ENCODE measurements around the gene ZNF253. TPM values are rescaled to one million over a fixed set of nuclear protein-coding genes. Genes with fewer than 3 reads are reported as not detected.
"Not testable (repeated sequence)": the region's sequence is repeated elsewhere in the genome, so short reads cannot be mapped to it uniquely, and the experiment has no call there.

Gene ZNF253
- total RNA-seq (2014; rRNA removed; shearing (Covaris generic); ENCODE audit: low replicate concordance), result 1.1 and 4.3 TPM in 2 replicates

- Histone ChIP-seq H3K27me3 (no peaks in the 10 kb centered on the region), H3K9me3 (peaks cover 32% of the 10 kb centered on the region), H3K36me3 (peaks cover 8% of the 10 kb centered on the region), H3K4me3 (peak within 1 kb of the TSS; percentile 71)
- DNase-seq, result peak; percentile 98
Measured at GRCh38 chr19:19865750-19866610, at the start of gene ZNF253. Gene ZNF253 (plus strand): TSS chr19:19865882. CDS start chr19:19865997, 115 bp downstream.

GRCh38 chr19:19816679-19817078 lies 49.0 kb upstream of the ZNF253 start:
- H3K9me3 ChIP-seq, result peaks cover 31% of the 10 kb centered on the region
- H3K4me3 ChIP-seq, result no peak overlapping the region
- no peak for DNase-seq
- peaks cover 11% of the 10 kb centered on the region for H3K36me3 ChIP-seq
- H3K27me3 ChIP-seq, result no peaks in the 10 kb centered on the region

DNA sequence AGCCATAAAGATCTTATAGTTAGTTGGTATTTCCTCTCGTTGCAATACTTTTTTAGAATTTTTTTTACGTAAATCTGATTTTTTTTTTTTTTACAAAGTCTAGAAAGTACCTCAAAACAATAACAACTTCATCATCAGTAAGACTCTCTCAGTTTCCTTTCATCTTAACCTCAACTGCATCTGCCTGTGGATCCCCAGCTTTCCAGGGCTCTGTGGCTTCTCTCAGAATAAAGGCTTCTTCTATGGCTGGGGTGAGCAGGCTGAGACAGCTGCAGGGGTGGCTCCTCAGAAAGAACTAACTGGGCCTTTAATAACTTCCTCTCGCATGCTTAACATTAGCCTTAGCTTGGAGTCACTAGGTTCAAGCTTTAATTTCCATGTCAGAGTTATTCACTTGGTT lies 48.3 kb upstream of the ZNF253 start:
- peaks cover 11% of the 10 kb centered on the region for H3K36me3 ChIP-seq

GRCh38 chr19:19820774-19821320 lies 44.8 kb upstream of the ZNF253 start:
- peaks cover 65% of the 10 kb centered on the region for H3K9me3 ChIP-seq

More for the DNA sequence above, 48.3 kb upstream of the ZNF253 start:
- DNase-seq, result no peak
- H3K27me3 ChIP-seq, result no peaks in the 10 kb centered on the region
- no peak overlapping the region for H3K4me3 ChIP-seq
- H3K9me3 ChIP-seq, result peaks cover 36% of the 10 kb centered on the region

DNA sequence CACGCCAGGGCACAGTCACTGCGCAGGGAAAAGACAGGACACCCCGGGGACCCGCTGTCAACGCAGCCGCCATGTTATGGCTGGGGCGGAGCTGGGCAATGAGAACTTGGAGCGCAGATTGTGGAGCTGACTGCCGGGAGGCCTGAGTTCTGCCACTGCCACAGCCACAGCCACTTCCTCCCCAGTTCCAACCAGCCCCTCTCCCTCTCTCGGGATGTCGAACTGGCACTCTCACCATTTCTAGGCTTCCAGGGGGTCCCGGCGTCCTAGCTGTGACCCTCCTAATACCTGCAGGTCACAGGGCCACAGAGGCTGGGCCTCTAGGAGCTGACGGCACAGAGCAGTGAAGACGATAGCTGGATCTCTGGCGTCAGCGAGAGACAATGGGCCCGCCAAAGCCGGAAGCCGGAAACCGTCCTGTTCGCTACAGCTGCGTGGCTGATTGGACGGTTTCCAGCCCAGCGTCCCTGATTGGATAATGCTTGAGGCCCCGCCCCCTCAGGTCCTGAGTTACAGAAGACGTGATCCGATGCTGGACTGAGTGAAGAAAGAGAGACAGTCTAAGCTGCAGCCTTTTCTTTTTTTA lies 44.2 kb upstream of the ZNF253 start, which contains the start of gene ZNF506:
ZNF506 (minus strand) TSS at position 385 of the 586 bp plus-strand sequence; CDS start at position 238, 147 bp downstream.
- no peaks in the 10 kb centered on the region for H3K27me3 ChIP-seq

More at GRCh38 chr19:19820774-19821320, 44.8 kb upstream of the ZNF253 start:
- Histone ChIP-seq H3K36me3 (peaks cover 6% of the 10 kb centered on the region), H3K27me3 (no peaks in the 10 kb centered on the region), H3K4me3 (peak overlapping the region; percentile 51)
- DNase-seq, result no peak

GRCh38 chr19:19821976-19822375 lies 43.7 kb upstream of the ZNF253 start:
- DNase-seq, H3K27me3 ChIP-seq, H3K36me3 ChIP-seq: not testable (repeated sequence)
- H3K4me3 ChIP-seq, result peak overlapping the region; percentile 51
- peaks cover 70% of the 10 kb centered on the region for H3K9me3 ChIP-seq

More for the DNA sequence above, 44.2 kb upstream of the ZNF253 start, which contains the start of gene ZNF506:
- peak; percentile 85 for DNase-seq
- Histone ChIP-seq H3K4me3 (peak within 1 kb of the TSS; percentile 51), H3K9me3 (peaks cover 68% of the 10 kb centered on the region), H3K36me3 (peaks cover 6% of the 10 kb centered on the region)

DNA sequence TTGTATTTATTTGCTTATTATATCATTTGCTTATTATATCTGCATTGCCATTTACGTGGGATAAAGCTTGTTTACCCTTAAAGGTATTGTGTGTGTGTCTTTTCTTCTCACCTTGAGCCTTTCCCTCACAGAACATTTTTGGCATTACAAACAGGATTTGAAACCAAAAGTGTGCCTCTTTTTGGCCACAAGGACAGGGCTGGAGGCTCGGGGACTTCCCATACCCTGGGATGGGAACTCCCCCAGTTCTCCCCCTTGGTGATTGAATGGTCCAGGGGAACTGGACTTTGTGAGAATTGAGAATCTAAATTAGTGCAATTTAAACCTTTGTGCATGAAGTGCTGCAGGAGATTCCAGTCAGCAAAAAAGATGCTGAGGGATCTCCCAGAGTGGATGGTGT lies 41.8 kb upstream of the ZNF253 start:
- 0 out of 2 replicates have a peak, but pooled peaks cover 4% of the 10 kb centered on the region for H3K36me3 ChIP-seq
- H3K9me3 ChIP-seq, result peaks cover 80% of the 10 kb centered on the region

GRCh38 chr19:19826875-19827274 lies 38.8 kb upstream of the ZNF253 start:
- no peak for DNase-seq
- H3K36me3 ChIP-seq, result no peaks in the 10 kb centered on the region
- H3K4me3 ChIP-seq, result no peak overlapping the region
- peaks cover 86% of the 10 kb centered on the region for H3K9me3 ChIP-seq
- H3K27me3 ChIP-seq, result no peaks in the 10 kb centered on the region

More for the DNA sequence above, 41.8 kb upstream of the ZNF253 start:
- Histone ChIP-seq H3K4me3 (no peak overlapping the region), H3K27me3 (no peaks in the 10 kb centered on the region)
- no peak for DNase-seq

DNA sequence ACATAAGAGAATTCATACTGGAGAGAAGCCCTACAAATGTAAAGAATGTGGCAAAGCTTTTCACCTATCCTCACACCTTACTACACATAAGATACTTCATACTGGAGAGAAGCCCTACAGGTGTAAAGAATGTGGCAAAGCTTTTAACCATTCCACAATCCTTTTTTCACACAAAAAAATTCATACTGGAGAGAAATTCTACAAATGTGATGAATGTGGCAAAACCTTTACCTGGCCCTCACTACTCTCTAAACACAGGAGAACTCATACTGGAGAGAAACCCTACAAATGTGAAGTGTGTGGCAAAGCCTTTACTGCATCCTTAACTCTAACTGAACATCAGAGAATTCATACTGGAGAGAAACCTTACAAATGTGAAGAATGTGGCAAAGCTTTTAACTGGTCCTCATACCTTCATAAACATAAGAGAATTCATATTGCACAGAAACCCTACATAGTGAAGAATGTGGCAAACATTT lies 30.1 kb upstream of the ZNF253 start:
- Histone ChIP-seq H3K9me3 (peaks cover 77% of the 10 kb centered on the region), H3K36me3 (no peaks in the 10 kb centered on the region), H3K27me3 (no peaks in the 10 kb centered on the region), H3K4me3 (no peak overlapping the region)
- DNase-seq, result no peak

GRCh38 chr19:19847781-19848180 lies 17.9 kb upstream of the ZNF253 start:
- Histone ChIP-seq H3K36me3 (no peaks in the 10 kb centered on the region), H3K9me3 (peaks cover 20% of the 10 kb centered on the region), H3K4me3 (no peak overlapping the region), H3K27me3 (no peaks in the 10 kb centered on the region)
- no peak for DNase-seq

DNA sequence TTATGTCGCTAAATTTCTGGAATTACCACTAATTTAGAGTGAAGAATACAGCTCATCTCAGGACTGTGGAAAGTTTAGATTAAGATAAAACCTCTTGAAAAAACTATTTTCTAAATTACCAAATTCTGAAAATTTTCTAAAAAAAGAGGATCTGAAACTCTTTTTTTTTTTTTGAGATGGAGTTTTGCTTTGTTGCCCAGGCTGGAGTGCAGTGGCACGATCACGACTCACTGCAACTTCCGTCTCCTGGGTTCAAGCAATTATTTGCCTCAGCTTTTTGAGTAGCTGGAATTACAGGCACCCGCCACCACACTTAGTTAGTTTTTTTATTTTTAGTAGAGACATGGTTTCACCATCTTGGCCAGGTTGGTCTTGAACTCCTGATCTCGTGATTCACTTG lies 16.6 kb upstream of the ZNF253 start:
- H3K9me3 ChIP-seq, result peaks cover 10% of the 10 kb centered on the region
- no peaks in the 10 kb centered on the region for H3K36me3 ChIP-seq
- H3K27me3 ChIP-seq, result no peaks in the 10 kb centered on the region
- no peak overlapping the region for H3K4me3 ChIP-seq
- no peak for DNase-seq

DNA sequence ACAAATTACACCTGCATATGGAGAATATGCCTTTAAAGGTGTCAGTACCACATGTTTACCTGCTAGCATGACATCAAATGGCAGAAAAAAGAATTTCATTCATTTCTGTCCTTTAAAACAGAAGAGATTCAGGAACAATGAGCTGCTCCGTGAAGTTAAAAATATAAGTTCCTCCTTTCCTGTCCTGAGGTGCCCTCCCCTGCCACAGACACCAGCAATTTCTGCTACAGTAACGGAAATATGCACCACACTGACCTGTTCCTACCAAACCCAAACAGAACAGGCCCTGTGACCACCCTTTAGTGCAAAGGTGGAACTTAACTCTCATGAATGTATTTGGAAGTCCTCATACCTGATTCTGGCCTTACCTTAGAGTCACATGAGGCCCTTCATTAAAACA lies 13.9 kb upstream of the ZNF253 start:
- not testable (repeated sequence) for H3K36me3 ChIP-seq, H3K4me3 ChIP-seq, DNase-seq, H3K27me3 ChIP-seq
- peaks cover 15% of the 10 kb centered on the region for H3K9me3 ChIP-seq

DNA sequence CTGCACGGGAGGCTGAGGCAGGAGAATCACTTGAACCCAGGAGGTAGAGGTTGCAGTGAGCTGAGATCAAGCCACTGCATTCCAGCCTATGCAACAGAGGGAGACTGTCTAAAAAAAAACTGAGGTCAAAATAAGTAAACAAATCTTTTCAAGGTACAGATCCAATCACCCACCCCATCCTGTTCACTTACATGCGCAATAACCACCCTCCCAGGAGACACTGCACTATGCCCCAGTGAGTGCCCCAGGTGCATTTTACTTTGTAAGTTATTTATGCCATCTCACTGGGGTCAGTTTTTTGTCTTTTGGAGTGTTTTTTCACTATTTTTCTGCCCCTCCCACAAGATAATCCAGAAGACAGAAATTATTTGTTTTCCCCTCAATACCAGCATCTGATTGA lies 6.9 kb upstream of the ZNF253 start:
- DNase-seq, result no peak
- H3K36me3 ChIP-seq, result no peaks in the 10 kb centered on the region

GRCh38 chr19:19860756-19861390 lies 4.8 kb upstream of the ZNF253 start:
- Histone ChIP-seq H3K4me3 (no peak overlapping the region), H3K36me3 (no peaks in the 10 kb centered on the region; the same call in 1 of the 2 replicates), H3K27me3 (no peaks in the 10 kb centered on the region), H3K9me3 (peaks cover 17% of the 10 kb centered on the region)
- no peak for DNase-seq

More for the DNA sequence above, 6.9 kb upstream of the ZNF253 start:
- no peaks in the 10 kb centered on the region for H3K27me3 ChIP-seq
- peaks cover 16% of the 10 kb centered on the region for H3K9me3 ChIP-seq
- no peak overlapping the region for H3K4me3 ChIP-seq

DNA sequence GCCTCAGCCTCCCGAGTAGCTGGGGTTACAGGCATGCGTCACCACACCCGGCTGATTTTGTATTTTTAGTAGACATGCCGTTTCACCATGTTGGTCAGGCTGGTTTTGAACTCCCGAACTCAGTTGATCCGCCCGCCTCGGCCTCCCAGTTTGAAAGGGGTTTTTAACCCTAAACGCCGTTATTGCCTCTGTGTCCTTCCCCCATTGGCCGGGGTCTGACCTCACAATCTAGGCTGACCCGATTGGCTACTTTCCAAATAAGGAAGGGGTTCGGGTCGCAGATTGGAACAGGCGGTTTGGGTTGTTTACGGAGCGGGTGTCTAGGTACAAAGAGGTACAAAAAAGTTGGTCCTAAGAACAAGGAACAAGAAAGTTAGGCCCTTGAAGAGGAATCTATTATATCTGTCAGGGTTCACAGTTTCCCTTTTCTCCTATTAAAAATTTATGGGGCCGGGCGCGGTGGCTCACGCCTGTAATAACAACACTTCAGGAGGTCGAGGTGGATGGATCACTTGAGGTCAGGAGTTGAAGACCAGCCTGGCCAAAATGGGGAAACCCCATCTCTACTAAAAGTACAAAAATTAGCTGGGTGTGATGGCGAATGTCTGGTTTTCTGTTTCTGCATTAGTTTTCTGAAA lies 1.0 kb downstream of the ZNF253 start:
- peaks cover 8% of the 10 kb centered on the region for H3K36me3 ChIP-seq
- no peaks in the 10 kb centered on the region for H3K27me3 ChIP-seq
- DNase-seq, result no peak
- H3K9me3 ChIP-seq, result peaks cover 32% of the 10 kb centered on the region
- peak overlapping the region; percentile 71 for H3K4me3 ChIP-seq

DNA sequence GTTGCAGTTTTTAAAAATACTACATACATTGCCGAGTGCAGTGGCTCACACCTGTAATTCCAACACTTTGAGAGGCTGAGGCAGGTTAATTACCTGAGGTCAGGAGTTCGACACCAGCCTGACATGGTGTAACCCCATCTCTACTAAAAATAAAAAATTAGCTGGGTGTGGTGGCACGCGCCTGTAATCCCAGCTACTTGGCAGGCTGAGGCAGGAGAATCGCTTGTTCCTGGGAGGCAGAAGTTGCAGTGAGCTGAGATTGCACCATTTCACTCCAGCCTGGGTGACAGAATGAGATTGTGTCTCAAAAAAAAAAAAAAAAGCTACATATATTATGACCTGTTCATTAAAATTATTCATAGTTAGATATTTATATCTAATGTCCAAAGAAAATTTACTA lies 4.4 kb downstream of the ZNF253 start:
- peaks cover 14% of the 10 kb centered on the region for H3K36me3 ChIP-seq
- H3K9me3 ChIP-seq, result peaks cover 40% of the 10 kb centered on the region
- not testable (repeated sequence) for H3K4me3 ChIP-seq, DNase-seq, H3K27me3 ChIP-seq
